NCI-H2227 treated with DMSO at 0.1 percent for 48 hours (cell line): ENCODE measurements around the gene SLC41A3.

ENCODE experiments used
- DNase-seq: peaks from one replicate; lab custom pipeline; 2025; lab: John Stamatoyannopoulos, UW

Gene SLC41A3

DNA sequence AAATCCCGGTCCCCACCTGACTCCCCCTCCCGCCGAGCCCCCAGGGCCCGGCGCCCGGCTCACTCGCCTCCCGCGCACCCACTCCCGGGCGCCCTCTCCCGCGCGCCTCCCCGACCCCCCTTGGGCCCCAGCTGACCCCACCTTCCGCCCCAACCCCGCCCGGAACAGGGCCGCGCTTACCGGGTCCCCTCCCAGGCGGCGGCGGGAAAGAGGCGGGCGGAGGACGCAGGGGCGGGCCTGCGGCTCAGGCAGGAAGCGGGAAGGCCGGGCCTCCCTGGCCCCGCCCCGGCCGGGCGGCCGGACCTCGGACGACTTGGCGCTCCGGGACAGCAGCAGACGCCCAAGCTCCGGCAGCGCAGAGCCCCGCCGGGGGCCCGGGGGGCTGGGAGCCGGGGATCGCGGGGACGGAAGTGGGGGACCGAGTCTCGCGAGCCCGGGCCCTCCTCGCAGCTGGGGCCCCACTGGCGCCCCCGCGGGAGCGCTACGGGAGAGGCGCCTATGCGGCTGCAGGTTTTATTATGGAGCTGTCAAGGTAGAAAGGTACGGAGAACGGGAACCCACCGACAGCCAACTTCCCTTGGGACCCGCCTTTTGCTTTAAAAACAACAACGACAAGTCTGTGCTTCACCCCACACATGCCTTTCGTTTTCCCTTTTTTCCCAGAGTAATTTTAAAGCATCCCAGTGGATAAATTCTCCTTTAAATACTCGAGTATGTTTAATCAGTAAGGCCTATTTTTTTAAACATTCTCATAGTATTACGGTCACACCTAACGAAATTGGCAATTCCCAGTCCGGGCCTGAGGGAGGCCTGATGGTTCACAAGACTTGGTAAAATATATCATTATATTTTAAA lies at the start of gene SLC41A3:
Gene SLC41A3, minus strand, starts transcription at position 212 of the 855 bp plus-strand sequence. CDS start 15,905 bp downstream, outside the sequence.
- DNase-seq: peak; percentile 60

DNA sequence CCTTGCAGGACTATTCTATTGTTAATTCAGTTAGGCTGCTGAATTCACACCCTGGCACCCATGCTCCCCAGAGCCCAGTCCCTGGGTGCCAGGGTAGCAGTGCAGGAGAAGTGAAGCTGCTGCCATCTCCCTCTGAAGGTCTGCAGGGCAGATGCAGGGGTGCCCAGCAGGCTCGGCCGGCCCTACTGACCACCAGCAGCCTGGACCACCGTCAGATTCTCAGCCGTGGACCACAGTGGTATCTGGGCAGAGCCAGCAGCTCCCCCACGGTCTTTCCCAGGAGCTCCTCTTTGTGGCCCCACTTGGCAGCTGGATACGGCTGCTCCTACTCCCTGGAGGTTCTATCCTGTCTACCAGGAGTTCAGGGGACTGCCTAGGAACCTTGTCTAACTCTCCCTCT lies 49.7 kb upstream of the SLC41A3 start:
- no peak for DNase-seq

DNA sequence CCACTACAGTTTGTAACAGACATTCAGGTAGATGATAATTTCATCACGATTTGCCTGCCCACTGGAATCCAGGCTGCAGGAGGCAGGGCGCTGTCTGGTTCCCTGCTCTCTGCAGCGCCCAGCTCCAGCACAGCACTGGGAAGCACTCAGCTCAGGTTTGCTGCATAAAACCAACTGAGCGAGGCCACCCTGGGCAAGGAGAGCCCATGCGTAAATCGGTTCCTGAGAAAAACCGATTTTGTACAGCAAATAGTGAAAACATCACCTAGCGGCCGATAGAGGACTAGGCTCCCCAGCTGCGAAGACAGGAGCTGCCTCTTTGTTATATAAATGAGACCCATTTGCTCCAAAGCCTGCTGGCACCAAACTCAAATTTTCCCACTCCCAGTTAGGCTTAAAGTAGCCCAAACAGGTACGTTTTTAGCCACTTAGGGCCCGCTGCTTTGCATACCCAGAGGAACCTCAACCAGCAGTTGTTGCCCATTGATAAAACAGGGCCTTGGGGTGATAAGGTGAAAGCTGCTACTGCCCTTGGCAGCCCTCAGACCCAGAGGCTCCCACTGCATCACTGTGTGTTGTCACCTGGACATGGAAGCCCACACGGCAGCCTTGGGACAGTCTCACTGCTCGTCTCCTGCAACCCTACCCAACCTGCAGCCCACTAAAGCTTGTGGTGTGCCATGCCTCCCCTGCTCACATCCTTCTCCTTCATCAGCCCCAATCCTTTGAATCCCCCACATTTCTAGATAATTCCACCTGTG lies 49.0 kb upstream of the SLC41A3 start:
- DNase-seq: no peak

DNA sequence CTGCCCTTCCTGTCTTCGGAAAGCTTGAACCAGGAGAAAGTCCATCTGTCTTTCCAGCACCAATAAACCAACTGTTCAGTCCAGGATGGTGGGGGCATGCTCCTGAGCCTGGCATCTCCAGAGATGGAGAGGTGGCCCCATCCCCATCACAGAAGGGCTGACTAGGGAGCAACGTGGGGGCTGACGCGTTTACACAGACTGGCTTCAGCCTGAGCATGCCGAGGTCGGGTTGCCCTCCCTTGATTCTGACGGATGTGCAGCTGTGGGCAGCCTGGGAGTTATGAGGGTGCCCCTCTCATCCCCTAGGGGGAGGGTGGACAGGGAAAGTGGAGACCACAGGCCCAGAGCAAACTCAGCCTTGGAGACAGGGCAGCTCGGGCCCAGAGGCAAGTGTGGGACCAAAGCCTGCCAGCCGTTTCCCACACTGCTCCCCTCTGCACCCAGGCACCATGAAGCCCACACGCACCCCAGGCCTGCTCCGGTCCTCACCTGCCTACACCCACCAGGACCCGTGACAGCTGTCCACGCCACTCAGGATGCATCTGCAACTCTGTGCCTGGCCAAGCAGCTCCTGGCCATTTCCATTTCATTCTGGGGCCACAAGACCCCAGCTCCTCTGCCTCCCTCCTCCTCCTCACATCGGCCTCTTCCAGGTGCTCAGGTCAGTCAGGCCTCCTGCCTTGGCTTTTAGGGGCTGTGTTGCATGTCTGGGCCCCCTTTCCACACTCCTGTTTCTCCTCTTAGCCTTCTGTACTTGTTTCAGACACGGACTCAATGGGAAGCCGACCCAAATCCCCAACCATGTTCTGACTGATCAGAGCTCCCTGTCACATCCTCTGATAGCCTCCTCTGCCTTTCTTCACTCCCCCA lies 48.2 kb upstream of the SLC41A3 start:
- DNase-seq: no peak

DNA sequence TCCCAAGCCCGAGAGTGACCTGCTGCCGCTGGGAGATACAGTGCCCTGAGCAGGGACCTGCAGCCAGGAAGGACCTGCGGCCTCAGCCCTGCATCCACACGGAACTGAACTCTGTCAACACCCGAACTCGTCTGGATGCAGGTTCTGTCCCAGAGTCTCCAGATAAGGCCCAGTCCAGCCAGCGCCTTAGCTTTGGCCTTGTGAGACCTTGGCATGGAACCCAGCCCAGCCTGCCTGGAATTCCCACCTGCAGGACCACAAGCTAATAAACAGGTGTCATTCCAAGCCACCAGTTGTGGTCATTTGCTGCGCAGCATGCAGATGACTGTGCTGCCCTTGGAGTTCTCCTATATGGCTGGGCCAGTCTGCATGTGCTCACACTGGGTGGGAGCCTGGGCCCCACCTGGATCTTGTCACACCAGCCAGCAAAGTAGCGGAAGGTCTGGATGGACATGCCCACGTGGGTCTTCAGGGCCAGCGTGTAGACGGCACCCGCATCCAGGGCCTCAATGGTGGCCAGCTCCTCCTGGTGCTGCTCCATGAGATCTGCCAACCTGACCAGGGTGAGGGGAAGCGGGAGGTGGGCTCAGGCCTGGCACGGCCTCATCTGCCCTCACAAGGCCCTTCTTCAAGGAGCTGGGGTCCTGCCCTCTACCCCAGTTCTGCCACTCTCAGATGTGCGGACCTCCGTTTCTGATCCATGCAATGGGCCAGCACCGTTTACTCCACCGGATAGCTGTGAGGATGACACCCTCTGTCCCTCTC lies 47.2 kb upstream of the SLC41A3 start:
- DNase-seq: no peak

- no peak for DNase-seq
These were observed 46.3 kb upstream of the SLC41A3 start for GRCh38 chr3:126130081-126130855.

DNA sequence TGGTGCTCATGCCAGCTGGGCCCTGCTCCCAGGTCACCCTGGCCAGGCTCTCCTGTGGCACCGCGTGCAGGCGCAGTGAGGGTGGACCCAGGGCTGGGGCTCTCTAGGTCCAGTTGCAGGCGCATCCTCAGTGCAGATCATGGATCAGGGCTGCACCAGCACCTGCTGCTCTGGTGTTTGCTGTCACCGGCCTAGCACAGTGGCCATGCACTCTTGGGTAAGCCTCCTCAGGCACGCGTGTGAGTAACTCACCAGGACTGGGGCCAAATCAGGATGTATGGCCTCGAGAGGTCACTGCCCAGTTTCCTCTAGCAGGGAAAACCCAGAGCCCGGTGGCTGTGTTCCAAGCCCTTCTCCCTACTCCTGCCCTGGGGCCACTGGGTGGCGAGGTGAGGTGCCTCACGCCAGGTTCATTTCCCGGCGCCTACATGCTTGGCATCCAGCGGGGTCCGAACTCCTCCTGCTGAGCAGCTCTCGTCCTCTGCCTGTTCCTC lies 45.5 kb upstream of the SLC41A3 start:
- no peak for DNase-seq

- no peak for DNase-seq
These were observed 44.8 kb upstream of the SLC41A3 start for GRCh38 chr3:126128504-126129397.

- DNase-seq: no peak
These were observed 44.0 kb upstream of the SLC41A3 start for GRCh38 chr3:126127904-126128303.

GRCh38 chr3:126127452-126127851 lies 43.5 kb upstream of the SLC41A3 start:
- no peak for DNase-seq

DNA sequence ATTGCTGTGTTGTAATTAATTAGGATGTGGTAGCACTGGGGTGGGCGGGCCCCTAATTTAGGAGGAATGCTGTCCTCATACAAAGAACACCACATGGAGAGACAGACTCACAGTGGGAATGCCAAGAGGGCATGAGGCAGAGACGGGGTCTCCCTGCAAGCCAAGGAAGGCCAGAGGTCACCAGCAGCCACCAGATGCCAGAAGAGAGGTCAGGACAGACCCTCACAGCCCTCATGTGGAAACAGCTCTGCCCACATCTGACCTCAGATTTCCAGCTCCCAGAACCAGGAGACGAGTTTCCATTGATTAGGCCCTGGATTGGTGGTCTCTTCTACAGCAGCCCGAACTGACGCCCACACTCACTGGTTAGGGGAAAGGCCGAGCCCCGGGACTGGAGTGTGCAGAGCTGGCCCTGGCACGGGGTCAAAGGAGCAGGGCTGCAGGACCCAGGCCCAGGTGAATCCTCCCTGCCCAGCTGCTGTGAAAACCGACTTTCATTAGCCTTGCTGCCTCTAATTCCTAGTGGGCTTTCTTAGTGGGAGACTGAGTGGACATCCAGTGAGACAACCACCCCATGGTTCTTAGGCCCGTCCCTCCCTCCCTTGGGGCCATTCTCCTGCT lies 43.0 kb upstream of the SLC41A3 start:
- no peak for DNase-seq

GRCh38 chr3:126126286-126126685 lies 42.4 kb upstream of the SLC41A3 start:
- DNase-seq: no peak

DNA sequence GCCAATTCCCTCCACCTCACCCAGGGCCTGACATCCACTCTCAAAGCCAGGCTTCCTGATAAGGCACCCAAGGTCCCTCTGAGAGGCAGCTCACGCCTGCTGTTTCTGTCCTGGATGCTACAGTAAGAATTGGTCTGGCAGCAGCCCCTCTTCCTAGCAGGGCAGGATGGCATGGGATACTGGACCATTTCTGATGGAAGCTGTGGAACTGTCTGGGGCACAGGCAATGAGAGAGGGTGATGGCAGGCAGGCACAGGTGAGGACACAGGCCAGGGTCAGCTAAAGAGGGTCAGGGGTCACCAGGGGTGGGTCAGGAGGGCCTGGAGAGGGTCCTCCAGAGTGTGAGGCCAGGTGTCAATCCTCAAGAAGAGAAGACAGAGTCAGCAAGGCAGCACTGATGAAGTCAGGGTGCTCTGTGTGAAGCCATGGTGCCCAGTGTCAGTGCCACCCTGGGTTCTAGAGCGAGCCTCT lies 41.9 kb upstream of the SLC41A3 start:
- no peak for DNase-seq

DNA sequence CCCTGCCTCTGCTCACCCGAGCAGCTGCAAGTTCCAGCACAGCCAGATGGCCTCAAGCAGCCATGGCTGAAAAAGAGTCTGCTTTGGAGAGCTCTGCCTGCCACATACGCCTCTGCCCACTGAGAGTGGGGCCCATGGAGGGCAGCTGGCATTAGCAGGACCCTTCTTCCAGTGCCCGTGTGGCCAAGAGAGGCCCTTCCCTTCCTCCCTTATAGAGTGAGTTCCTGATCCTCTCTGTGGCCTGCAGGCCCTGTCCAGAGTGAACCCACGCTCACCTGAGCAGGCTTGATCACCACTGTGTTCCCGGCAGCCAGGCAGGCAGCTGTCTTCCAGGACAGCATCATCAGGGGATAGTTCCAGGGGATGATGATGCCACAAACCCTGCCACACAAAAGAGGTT lies 41.4 kb upstream of the SLC41A3 start:
- DNase-seq: no peak

- no peak for DNase-seq
These were observed 41.0 kb upstream of the SLC41A3 start for GRCh38 chr3:126124896-126125295.

GRCh38 chr3:126124148-126124868 lies 40.4 kb upstream of the SLC41A3 start:
- no peak for DNase-seq

DNA sequence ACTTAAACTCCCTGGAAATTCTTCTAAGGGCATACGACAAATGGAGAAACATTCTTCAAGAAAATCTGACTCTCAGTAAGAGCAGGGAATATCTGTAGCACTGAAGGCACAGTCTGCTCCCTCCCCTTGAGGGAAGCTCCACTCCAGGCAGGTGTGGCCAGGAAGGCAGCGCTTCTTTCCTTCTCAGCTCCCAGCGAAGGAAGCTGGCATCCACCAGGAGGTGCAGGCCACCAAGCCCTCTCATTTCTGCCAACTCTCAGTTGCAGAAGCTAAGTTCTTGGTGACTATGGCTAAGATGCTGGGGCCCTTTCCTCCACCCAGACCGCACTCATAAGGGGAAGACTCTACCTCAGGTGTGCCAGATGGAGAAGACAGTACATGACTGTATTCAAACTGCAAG lies 37.7 kb upstream of the SLC41A3 start:
- no peak for DNase-seq

DNA sequence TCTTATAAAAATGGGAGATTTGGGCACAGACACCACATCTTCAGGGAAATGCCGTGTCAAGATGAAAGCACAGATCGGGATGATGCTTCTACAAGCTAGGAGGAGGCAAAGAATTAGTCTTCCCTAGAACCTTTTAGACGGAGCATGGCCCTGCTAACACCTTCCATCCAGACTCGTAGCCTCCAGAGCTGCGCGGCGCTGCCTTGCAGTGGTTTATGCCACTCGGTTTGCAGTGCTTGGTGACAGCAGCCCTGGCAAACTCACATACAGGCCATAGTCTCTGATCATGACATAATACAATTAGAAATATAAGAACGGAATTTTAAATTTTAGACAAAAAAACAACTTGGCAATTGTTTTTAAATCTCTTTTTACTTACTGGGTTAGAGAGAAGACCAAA lies 37.1 kb upstream of the SLC41A3 start:
- no peak for DNase-seq
